Neural progenitor cell (in vitro differentiated cells): Measurements from ENCODE around the gene IFI35. TPM values are rescaled to one million over a fixed set of nuclear protein-coding genes. Genes with fewer than 3 reads are reported as not detected.

ENCODE experiments used
- DNase-seq: peaks from one replicate; pipeline ENCODE4 v3.0.0-alpha.2; 2016; ENCODE audit warnings: low spot score
- H2AFZ ChIP-seq: fragments of 200-600 bp; sonication (generic); replicated peaks from 2 replicates; pipeline ENCODE4 v1.6.1; 2016; ENCODE audit warnings: antibody characterized with exemption
- H3F3A ChIP-seq: fragments of 200-600 bp; sonication (generic); 2 replicates; pipeline ENCODE4 v1.6.1; 2016; ENCODE audit warnings: antibody characterized with exemption, low read depth
- H3K27ac ChIP-seq: fragments of 200-600 bp; sonication (generic); 2 replicates; pipeline ENCODE4 v1.5.1; 2016; ENCODE audit warnings: mild to moderate bottlenecking
- H3K27me3 ChIP-seq: fragments of 200-600 bp; sonication (generic); 2 replicates; pipeline ENCODE4 v1.6.1; 2016; ENCODE audit warnings: mild to moderate bottlenecking, moderate library complexity
- H3K36me3 ChIP-seq: fragments of 200-600 bp; sonication (generic); 2 replicates; pipeline ENCODE4 v1.5.1; 2016
- H3K4me1 ChIP-seq: fragments of 200-600 bp; sonication (generic); 2 replicates; pipeline ENCODE4 v1.6.1; 2016; ENCODE audit warnings: mixed run types
- H3K4me2 ChIP-seq: fragments of 200-600 bp; sonication (generic); 2 replicates; pipeline ENCODE4 v1.6.1; 2016
- H3K4me3 ChIP-seq: fragments of 200-600 bp; sonication (generic); 2 replicates; pipeline ENCODE4 v1.5.1; 2016
- H3K79me2 ChIP-seq: fragments of 200-600 bp; sonication (generic); 2 replicates; pipeline ENCODE4 v1.6.1; 2016; ENCODE audit warnings: low read depth
- H3K9ac ChIP-seq: fragments of 200-600 bp; sonication (generic); 2 replicates; pipeline ENCODE4 v1.6.1; 2016
- H3K9me3 ChIP-seq: fragments of 200-600 bp; sonication (generic); 2 replicates; pipeline ENCODE4 v1.5.1; 2016; ENCODE audit warnings: low read depth
- H4K20me1 ChIP-seq: fragments of 200-600 bp; sonication (generic); 2 replicates; pipeline ENCODE4 v1.6.1; 2016; ENCODE audit warnings: low read depth
- H3K27ac Mint-ChIP-seq: 3 replicates; pipeline ENCODE4 v1.8.0; 2021; ENCODE audit warnings: mixed read lengths
- H3K27me3 Mint-ChIP-seq: 2 replicates; pipeline ENCODE4 v1.8.0; 2022; ENCODE audit warnings: low read depth, mild to moderate bottlenecking, inconsistent platforms, moderate library complexity, mixed read lengths; ENCODE audit not compliant: insufficient read depth
- H3K36me3 Mint-ChIP-seq: 3 replicates; pipeline ENCODE4 v1.8.0; 2021; ENCODE audit warnings: mixed read lengths
- H3K4me1 Mint-ChIP-seq: 3 replicates; pipeline ENCODE4 v1.8.0; 2021; ENCODE audit warnings: mixed read lengths
- H3K4me3 Mint-ChIP-seq: 3 replicates; pipeline ENCODE4 v1.8.0; 2021; ENCODE audit warnings: mild to moderate bottlenecking, moderate library complexity, mixed read lengths
- H3K9me3 Mint-ChIP-seq: 3 replicates; pipeline ENCODE4 v1.8.0; 2020; ENCODE audit warnings: mixed read lengths
- CTCF ChIP-seq: fragments of 200-600 bp; sonication (generic); IDR thresholded peaks from 2 replicates; pipeline ENCODE4 v1.5.1; 2017; ENCODE audit warnings: antibody characterized with exemption, mild to moderate bottlenecking
- EZH2 ChIP-seq: fragments of 200-600 bp; sonication (generic); IDR thresholded peaks from 2 replicates; pipeline ENCODE4 v1.6.1; 2017; ENCODE audit warnings: antibody characterized with exemption, mild to moderate bottlenecking, moderate library complexity
- EZH2phosphoT487 ChIP-seq: fragments of 200-600 bp; sonication (generic); IDR thresholded peaks from 2 replicates; pipeline ENCODE4 v1.6.1; 2017; ENCODE audit warnings: antibody characterized with exemption
- total RNA-seq: library from RNA; depleted of rRNA; stranded (reverse); fragments of >200 nt; gene quantifications from 2 replicates; pipeline ENCODE4 v1.2.3, GENCODE V29; 2015; ENCODE audit warnings: low replicate concordance

Gene IFI35
- total RNA-seq, 1 donor from 2014 or later = not detected

DNA sequence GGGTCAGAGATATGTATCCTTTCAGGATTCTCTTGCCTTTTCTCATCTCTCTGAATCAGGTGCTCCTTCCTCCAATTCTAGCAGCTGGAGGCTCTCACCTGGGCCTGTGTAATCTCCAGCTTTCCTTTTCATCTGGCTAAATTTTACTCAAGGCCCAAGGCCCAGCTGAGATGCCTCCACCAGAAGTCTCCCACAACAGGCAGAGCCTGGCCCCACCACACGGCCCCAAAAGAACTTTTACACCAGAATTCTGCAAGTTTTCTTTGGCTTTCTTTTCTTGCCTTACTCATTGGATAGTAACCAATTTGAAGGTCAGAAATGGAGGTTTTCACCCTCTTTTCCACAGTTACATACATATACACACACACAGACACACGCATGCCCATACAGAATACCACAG lies 33.1 kb downstream of the IFI35 start:
- Histone ChIP-seq H3K4me2 (no peak overlapping the region), H4K20me1 (no peaks in the 10 kb centered on the region), H2AFZ (no peak overlapping the region), H3K36me3 (no peaks in the 10 kb centered on the region), H3K4me1 (peaks cover 59% of the 10 kb centered on the region), H3K27me3 (no peaks in the 10 kb centered on the region), H3K9me3 (no peaks in the 10 kb centered on the region), H3K9ac (no peak overlapping the region), H3F3A (peaks cover 78% of the 10 kb centered on the region), H3K4me3 (no peak overlapping the region), H3K27ac (peak overlapping the region; percentile 64), H3K79me2 (no peaks in the 10 kb centered on the region)
- Mint-ChIP-seq H3K27me3 (peaks cover 5% of the 10 kb centered on the region), H3K9me3 (no peaks in the 10 kb centered on the region), H3K27ac (peak overlapping the region; percentile 15), H3K36me3 (peaks cover 5% of the 10 kb centered on the region), H3K4me1 (peaks cover 53% of the 10 kb centered on the region), H3K4me3 (no peak overlapping the region)
- DNase-seq = no peak
- TF ChIP-seq EZH2 (no peak), EZH2phosphoT487 (no peak), CTCF (no peak)

DNA sequence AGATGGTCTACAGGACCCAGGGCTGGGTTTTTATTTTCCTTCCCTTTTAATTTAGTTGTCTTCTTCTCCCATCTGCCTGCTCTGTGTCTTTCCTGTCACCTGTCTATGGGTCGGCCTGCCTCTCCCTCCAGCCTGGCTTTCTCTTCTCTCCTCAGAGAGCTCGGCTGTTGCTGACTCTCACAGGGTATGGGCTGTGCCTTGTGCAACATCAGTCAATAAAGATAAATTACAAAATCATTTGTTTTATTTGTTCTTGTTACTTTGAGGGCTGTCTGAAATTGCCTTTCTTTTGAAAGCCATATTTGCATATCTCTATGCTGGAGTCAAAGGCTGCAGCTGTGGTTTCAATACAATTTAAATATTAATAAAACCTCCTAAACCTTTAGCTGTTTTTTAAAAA lies 34.1 kb downstream of the IFI35 start:
- Mint-ChIP-seq H3K27me3 (peaks cover 5% of the 10 kb centered on the region), H3K9me3 (no peaks in the 10 kb centered on the region), H3K36me3 (peaks cover 5% of the 10 kb centered on the region), H3K4me3 (no peak overlapping the region), H3K4me1 (peaks cover 43% of the 10 kb centered on the region), H3K27ac (peak overlapping the region; percentile 65)
- H3K27me3 ChIP-seq = no peaks in the 10 kb centered on the region
- TF ChIP-seq EZH2 (no peak), CTCF (no peak), EZH2phosphoT487 (no peak)
- H2AFZ ChIP-seq = no peak overlapping the region
- peaks cover 77% of the 10 kb centered on the region for H3F3A ChIP-seq
- no peaks in the 10 kb centered on the region for H3K79me2 ChIP-seq
- no peaks in the 10 kb centered on the region for H4K20me1 ChIP-seq
- no peaks in the 10 kb centered on the region for H3K9me3 ChIP-seq
- H3K4me2 ChIP-seq = peak overlapping the region; percentile 15
- H3K36me3 ChIP-seq = no peaks in the 10 kb centered on the region
- peaks cover 49% of the 10 kb centered on the region for H3K4me1 ChIP-seq
- peak overlapping the region; percentile 64 for H3K27ac ChIP-seq
- DNase-seq = no peak
- H3K4me3 ChIP-seq = no peak overlapping the region
- H3K9ac ChIP-seq = no peak overlapping the region

- Histone ChIP-seq H3K4me1 (peaks cover 37% of the 10 kb centered on the region), H3K9ac (no peak overlapping the region), H3F3A (peaks cover 62% of the 10 kb centered on the region), H4K20me1 (no peaks in the 10 kb centered on the region), H3K79me2 (no peaks in the 10 kb centered on the region), H3K36me3 (peaks cover 4% of the 10 kb centered on the region), H3K4me3 (no peak overlapping the region), H3K9me3 (no peaks in the 10 kb centered on the region), H3K4me2 (peak overlapping the region; percentile 46), H2AFZ (no peak overlapping the region), H3K27ac (peak overlapping the region; percentile 71), H3K27me3 (no peaks in the 10 kb centered on the region)
- no peak for TF ChIP-seq EZH2
- no peak for TF ChIP-seq CTCF
- TF ChIP-seq EZH2phosphoT487 = no peak
- H3K27me3 Mint-ChIP-seq = peaks cover 5% of the 10 kb centered on the region
- peaks cover 7% of the 10 kb centered on the region for H3K36me3 Mint-ChIP-seq
- H3K4me1 Mint-ChIP-seq = peaks cover 34% of the 10 kb centered on the region
- no peak overlapping the region for H3K4me3 Mint-ChIP-seq
- no peaks in the 10 kb centered on the region for H3K9me3 Mint-ChIP-seq
- peak; percentile 34 for DNase-seq
- peak overlapping the region; percentile 75 for H3K27ac Mint-ChIP-seq
Measured at GRCh38 chr17:43042025-43042628, 35.5 kb downstream of the IFI35 start.
